GM10847 (cell line): ENCODE measurements around the gene RERE.

ENCODE experiments used
- POLR2A ChIP-seq: IDR thresholded peaks from 2 replicates; pipeline ENCODE4 v1.6.1; 2011; ENCODE audit not compliant: insufficient read length; ENCODE audit errors: extremely low read depth

The RERE gene

DNA sequence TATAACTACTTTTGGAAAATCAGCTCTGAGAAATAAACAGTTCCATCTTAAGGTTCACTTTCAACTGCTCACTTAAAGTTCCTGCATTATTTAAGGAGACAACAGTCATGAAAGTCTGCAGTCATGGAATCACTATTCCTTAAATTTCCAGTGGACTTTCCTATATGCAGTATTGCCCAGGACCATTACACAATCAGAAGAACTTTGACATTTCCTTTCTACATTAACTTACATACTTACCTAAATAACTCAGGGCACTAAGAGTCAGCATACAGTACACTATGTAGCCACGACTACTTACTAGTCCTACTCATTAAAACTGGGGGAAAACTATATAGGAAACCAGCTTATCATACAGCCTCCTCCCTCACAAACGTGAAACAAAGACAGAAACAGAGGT is 279.4 kb downstream of the RERE start:
- no peak for TF ChIP-seq POLR2A

DNA sequence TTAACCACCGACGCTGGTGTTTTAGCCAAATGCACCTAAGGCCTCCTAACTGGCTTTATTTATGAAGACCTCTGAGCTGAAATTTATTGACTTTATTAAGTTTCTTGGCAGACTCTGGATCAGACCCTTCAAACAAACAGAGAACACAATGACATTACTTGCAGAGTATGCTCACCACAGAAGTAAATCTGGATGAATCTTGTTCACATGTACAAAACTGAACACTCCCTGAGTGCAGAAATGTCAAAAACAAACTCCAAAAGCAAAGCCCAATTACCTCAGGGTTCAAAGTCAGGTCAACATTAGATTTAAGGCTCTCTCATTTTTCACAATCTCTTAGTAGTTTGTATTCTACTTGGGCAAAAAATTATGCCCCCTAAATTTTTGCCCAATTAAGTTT is 280.9 kb downstream of the RERE start:
- no peak for TF ChIP-seq POLR2A

DNA sequence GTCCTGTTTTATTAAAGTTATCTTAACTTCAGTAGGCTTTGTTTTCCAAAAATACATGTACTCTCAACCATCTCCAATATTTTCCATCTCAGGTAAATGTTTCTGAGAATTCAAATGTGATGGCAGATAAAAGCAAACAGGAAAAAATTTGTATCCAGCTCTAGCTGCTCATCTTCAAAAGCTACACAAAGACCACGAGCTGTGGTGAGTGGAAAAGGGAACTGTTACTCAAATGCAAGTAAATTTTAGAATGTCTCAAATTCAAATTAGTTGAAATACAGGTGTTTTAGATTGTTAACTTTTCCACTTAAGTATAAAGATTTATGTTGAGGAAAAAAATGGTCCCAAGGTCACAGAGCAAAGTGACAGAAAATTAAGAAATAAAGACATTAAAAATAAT is 283.5 kb downstream of the RERE start:
- no peak for TF ChIP-seq POLR2A

DNA sequence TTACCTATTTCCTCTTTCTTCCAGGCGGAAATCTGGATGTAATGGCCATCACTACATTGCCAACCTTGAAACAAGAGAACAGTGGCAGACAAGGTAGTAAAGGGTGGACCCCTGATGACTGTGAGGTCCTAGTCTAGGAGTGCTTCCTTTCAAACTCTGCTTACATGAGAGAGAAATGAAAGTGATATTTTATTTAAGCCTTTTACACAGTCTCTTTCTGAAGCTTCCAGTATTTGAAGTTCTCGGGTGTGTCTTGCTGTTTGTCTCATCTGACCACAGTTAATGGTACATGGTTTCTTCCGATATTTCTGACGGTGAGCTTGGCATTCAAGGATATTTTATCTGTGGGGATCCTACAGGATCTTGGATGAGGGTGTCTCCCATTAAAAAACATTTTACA is 284.3 kb downstream of the RERE start:
- TF ChIP-seq POLR2A: no peak

DNA sequence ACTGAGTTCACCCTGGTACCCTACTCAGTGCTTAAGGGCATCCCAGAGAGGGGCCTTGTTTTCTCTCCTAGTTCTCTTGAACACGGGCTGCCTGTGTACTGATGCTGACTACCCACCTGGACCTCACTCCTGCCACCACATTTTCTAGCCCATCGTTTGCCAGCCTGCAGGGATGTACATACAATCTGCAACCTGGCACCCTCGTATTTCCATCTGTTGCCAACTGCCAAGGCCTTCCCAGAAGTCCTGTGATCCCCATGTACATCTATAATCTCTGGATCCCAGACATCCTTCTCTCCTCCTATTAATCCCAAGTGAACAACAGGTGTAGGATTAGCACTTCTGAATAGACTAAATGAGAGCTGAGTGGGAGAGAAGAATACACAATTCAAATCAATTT is 287.5 kb downstream of the RERE start:
- TF ChIP-seq POLR2A: no peak

DNA sequence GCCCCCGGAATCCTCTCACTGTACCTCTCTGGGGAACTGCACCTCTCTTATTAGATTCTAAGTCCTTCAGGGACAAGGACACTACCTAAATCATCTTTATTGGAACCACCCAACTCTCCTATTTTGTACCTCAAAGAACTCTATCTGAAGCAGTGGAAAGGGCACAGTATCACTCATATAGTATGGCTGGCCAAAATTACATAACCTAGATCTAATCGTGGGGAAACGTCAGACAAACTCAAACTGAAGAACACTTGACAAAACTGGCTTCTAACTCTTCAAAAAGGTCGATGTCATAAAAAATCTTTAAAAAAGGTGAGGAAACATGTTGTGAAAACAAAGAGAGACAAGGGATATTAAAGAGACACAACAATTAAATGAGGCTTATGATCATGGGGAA is 289.5 kb downstream of the RERE start:
- no peak for TF ChIP-seq POLR2A

DNA sequence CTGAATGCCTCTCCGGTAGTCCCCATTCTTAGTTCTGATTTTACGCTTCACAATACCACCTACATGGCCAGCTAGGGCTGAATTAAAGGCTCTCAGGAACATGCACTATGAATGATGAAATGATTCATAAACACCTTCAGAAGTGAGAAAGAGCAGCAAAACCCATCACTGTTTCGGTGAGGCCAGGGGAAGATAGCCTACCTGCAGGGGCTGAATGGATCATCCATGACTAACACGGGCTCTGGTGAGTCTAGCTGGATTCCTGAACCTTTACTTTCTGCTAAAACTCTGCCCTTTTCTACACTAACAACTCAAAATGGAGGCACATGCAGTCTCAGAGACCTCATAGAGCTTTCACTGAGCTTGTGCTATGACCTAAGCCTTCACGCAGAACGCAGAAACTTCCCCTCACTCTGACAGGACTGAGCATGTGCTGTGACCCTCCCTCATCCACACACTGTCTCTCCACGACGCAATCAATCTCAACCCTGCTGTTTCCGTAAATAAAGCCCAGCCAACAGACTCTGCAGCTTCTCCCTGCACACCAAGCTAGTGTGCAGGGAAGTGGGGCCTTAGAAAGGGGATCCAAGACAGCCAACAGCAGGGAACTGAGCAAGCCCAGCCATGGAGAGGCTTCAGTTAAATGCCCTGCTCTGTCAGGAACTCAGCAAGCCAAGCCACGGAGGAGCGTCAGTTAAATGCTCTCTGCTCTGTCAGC is 291.7 kb downstream of the RERE start:
- TF ChIP-seq POLR2A: no peak

DNA sequence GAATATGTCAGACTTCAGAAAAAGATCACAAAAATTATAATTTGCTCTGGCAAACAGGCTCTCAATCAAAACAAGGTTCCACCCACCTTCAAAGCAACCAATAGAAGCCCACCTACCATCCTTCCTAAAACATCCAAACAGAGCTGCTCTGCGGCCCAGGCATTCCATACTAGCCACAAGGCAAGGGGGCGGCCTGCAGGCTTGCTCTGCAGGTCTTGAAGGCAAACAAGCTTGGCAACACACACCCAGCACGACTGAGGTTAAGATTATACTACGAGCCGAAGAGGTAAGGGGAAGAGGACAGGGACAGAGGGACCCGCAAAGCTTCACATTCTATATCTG is 292.3 kb downstream of the RERE start:
- no peak for TF ChIP-seq POLR2A

DNA sequence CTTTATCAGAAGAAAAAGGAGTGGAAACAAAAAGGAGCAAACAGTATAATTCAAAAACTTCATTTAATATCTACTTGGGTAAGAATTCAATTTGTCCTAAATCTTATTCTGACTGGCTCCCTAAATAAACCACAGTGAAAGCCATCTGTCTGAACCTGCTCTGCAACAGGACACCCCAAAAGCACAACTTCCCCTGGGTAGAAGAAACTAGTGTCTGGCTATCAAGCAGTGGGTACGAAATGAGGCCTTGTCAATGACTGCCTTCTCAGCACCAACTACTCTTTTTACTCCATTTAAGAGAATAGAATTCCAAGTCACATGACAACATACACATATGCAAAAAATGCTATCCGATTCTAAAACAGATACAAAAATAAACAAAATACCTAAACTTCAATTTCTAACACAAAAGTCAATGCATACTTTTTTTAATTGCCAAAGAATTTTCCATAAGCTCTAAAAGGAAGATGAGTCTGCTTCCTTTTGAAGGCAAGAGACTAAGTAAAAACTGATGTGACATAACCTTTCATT is 292.7 kb downstream of the RERE start:
- no peak for TF ChIP-seq POLR2A

DNA sequence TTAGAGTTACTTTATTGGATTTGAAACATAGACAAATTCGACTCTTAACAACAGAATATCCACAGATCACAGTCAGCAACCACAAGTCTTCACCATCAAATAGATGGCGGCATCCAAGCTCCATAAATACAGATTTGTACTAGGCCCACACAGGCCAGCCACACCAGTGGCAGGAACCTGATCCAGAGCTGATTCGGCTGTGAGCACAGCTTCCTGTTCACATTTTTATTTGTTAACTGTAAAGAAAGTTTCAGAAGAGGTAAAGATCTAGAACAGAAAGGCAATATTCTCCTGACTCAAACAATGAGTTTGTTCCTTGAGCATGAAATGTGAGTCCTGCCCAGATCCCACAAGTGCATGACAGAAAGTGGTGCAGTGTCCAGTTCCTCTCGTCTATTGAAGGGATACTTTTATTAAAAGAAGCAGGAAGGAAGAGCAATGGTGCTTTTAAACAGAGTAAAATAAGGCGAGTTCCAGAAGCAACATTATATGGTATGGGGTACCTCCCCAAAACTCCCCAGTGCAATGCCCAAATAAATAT is 293.7 kb downstream of the RERE start:
- no peak for TF ChIP-seq POLR2A

DNA sequence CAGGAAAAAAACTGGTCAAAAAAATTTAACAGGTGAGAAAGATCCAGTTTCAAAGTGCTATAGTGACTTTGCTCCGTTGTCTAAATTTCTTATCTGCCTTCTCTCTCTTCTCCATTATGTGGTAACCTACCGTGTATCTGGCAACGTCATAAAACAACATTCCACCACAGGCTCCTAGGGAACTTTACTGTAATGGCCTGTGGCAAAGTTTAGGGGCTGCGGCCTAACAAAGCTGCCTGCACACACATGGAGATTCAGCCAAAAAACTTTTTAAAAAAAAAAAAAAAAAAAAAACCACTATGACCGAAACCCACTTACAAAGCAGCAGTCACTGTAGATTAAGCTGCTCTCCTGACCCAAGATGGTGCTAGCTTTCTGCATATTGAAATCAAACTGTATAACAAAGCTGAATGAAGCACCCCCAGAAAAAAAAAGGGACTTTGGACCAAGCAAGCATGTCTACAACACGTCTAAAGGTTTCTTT is 296.9 kb downstream of the RERE start:
- no peak for TF ChIP-seq POLR2A

DNA sequence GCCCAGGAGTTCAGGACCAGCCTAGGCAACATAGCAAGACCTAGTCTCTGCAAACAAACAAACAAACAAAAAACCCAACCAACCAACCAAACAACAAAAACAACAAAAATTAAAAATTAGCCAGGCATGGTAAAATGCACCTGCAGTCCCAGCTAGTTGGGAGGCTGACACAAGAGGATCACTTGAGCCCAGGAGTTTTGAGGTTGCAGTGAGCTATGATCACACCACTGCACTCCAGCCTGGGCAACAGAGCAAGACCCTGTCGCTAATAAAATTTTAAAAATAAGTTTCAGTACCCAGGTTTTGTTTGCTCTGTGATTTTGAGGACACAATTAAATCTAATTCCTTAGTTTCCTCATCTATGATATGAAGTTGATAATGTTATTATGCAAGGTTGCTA is 298.3 kb downstream of the RERE start:
- TF ChIP-seq POLR2A: no peak

DNA sequence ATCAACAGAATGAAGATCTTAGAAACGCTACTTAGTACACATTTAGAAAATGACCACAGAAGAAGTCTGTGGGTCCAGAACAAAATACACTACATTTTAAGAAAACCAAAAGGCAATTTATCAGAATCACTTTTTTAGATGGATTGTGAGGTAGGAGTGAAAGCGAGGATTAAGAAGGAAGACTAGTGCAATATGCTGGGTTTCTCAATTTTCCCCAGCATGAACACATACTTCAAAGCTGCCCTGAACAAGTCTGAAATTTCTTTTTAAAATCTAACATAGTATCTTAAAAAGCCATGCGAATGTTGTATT is 299.0 kb downstream of the RERE start:
- TF ChIP-seq POLR2A: no peak

DNA sequence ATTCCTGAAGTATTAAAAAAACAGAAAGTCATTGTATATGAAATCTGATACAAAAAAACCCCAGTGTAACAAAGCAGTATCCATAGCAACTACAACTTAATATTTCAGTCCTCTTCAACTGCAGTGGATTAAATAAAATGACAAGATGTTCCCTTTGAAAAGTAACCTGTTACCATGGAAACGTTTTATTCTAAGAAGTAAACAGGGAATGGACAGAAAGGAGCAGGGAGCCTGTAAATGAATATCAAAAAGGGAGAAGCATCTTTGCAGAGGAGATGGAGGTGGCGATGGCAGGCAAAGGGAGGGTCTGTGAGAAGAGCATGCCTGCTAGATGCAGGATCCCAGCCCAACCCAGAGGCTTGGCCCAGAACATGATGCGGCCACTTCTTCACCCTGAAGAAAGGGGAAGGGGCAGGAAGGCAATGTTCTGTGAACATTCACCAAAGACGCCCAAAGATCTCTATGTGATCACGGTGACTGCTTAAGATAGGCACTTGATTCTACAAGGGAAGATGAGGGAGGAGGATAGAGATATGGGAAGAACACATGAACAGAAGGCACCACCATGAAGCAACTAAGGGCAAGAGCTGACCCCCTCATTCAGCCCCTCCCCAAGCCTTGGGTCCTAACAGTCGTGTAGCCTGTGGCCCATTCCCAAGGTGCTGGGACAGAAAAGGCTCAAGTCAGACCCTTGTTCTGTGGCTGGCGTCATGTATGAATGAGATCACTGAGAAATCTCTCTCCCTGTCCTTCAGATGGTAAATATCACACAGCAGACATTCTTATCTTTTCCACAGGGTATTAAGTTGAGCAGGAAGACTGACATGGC is 299.6 kb downstream of the RERE start:
- TF ChIP-seq POLR2A: no peak

DNA sequence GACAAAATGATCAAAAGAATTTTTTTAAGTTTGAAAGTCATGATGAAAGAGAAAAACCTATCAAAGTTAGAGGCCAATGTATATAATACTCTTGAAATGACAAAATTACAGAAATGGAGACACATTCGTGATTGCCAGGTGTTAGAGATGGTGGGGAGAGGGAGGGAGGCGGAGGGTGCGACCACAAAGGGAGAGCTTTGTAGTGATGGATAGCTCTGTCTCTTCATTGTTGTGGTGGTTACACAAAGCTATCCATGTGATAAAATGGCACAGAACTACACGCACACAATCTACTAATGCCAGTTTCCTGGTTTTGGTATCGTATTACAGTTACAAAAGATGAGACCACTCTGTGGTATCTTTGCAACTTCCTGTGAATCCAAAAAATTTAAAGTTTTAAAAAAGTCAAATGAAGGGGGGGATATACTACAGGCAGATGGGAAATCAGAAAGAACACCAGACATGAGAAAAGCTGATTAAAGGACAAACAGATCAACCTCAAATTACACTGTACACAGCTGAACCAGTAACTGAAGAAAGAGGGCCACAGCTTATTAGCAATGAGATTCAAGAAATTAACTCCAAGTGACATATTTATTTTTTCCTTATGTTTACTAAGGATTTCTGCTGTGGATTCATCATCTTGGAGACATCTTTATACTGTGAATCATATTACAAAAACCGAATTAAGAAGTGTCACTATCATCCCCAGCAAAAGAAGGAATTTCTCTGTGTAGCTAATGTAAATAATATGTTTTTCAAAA is 300.5 kb downstream of the RERE start:
- TF ChIP-seq POLR2A: no peak
